Activated CD4-positive, alpha-beta T cell treated with anti-CD3 and anti-CD28 coated beads, Interleukin-2, amount 50 U/mL, for 24 hours (primary cell): ENCODE measurements around the gene SPINT2.
"Not testable (repeated sequence)": the region's sequence is repeated elsewhere in the genome, so short reads cannot be mapped to it uniquely, and the experiment has no call there.

Experiments
- DNase-seq, 2 donors: peaks; one replicate each; pipeline ENCODE4 v3.0.0-alpha.2; 2020; ENCODE audit warnings: low read depth in 1 of 2, low spot score in 1 of 2

SPINT2 gene

DNA sequence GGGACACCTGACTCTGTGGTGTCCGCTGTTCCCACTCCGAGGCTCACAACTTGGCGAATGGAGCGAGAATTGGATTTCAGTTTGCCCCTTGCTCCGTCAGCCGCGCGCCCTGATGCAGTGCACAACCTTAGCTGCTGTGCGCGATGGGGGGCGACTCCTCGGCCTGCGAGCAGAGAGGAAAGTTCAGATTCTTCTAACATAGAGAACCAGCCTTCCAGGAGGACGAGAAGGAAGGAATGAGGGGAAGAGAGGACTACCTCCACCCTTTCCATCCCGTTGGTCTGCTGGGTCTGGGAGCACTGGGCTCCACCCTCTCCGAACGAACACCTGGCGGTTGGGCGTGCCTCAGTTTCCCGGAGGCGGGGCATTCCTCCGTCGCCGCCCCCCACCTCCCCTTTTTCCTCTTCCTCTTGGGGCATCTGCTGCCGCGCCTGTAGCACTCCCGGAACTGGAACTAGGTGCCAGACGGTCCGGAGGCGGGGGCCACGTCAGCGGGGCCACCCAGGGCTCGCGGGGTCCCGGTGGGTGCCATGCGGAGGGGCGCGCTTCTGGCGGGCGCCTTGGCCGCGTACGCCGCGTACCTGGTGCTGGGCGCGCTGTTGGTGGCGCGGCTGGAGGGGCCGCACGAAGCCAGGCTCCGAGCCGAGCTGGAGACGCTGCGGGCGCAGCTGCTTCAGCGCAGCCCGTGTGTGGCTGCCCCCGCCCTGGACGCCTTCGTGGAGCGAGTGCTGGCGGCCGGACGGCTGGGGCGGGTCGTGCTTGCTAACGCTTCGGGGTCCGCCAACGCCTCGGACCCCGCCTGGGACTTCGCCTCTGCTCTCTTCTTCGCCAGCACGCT is 55.3 kb downstream of the SPINT2 start, which contains the start of gene KCNK6:
Gene KCNK6, plus strand, starts transcription at position 425 of the 838 bp plus-strand sequence. Its CDS starts 106 bp downstream, at position 531.
- DNase-seq: peak; percentile 20 to 39

DNA sequence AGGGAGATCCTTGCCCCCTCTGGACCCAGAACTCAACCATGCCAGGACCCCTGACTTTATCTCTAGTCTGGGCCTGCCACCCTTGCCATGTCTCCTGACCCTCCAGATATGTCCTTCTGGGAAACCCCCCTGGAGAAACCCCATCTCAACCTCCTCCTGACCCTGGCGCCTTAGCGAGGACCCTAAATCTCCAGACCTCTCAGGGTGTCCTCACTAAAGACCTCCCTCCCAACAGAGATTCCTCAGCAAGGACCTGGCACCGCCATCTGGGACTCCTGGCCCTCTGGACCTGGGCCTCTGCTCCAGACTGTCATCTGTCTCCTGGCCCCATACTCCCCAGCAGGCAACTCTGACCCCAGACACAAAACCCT is 56.6 kb downstream of the SPINT2 start:
- DNase-seq: no peak

DNA sequence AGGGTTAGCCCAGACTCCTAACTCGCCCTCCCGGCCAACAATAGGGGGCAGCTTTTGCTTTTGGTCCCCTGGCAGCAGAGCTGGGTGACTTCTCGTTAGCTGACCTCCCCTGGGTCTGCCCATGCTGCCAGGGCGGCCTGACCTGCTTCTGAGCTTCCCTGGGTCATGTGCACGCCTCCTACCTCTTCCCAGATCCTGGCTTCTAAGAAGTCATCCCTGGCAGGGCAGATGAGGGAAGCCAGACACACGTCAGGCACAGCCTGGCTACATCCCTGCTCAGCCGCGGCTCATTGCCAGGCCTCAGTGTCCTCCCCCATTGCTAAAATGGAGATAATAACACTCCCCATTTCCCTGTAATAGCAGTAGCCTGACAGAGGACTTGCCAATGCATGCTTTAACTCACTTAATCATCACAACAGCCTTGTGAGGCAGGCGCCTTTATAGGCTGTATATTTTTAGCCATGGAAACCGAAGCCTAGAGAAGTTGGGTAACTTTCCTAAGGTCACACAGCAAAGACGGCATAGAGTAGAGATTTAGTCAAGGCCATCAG is 57.3 kb downstream of the SPINT2 start:
- DNase-seq: no peak

GRCh38 chr19:38323291-38323690 is 58.9 kb downstream of the SPINT2 start:
- no peak for DNase-seq

DNA sequence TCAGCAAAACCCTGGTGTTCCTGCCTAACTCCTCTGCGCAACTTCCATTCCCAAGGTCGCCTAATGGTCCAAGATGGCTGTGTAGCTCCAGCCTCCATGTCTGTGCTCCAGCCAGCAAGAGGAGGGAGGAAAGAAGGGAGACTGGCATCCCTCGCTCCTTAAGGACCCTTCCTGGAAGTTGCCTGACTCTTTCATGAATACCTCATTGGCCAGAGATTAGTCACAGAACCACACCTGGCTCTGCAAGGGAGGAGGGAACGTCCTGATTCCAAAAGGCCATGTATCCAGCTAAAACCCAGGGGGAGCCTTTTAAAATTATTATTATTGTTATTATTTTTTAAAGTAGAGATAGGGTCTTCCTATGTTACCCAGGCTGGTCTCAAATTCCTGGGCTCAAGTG is 60.1 kb downstream of the SPINT2 start:
- no peak for DNase-seq

DNA sequence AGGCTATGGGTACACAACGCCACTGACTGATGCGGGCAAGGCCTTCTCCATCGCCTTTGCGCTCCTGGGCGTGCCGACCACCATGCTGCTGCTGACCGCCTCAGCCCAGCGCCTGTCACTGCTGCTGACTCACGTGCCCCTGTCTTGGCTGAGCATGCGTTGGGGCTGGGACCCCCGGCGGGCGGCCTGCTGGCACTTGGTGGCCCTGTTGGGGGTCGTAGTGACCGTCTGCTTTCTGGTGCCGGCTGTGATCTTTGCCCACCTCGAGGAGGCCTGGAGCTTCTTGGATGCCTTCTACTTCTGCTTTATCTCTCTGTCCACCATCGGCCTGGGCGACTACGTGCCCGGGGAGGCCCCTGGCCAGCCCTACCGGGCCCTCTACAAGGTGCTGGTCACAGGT is 62.2 kb downstream of the SPINT2 start:
- DNase-seq: no peak

DNA sequence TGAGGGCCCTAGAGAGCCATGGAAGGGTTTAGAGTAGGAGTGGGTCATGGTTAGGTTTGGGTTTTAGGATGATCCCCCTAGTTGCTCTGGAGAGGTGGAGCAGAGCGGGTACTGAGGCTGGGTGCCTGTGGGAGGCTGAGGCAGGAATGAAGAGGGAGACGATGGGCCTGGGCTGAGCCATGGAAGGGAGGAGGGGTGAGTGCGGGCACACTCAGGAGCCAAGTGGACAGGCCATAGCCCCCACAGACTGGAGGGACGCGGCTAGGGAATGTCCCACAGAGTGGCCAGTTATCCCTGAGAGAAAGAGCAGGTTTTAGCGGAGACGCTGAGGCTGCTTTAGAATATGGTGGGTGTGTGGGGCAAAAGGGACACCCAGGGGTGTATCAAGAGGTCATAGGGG is 65.3 kb downstream of the SPINT2 start:
- DNase-seq: no peak

- DNase-seq: no peak
These were observed 67.4 kb downstream of the SPINT2 start for GRCh38 chr19:38331728-38332127.

DNA sequence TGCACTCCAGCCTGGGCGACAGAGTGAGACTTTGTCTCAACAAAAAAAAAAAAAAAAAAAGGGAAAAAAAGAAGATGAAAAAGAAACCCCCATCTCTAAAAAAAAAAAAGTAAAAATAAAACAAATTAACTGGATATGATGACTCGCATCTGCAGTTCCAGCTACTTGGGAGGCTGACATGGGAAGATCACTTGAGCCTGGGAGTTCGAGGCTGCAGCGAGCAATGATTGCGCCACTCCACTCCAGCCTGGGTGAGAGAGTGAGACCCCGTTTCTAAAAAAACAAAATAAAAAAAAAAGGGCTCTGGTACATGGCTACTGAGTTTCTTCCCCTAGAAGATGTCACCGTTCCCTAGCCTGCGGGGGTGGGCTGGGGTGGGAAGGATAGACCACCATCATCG is 68.9 kb downstream of the SPINT2 start:
- DNase-seq: no peak

- DNase-seq: peak; percentile 81 to 95
These were observed 71.7 kb downstream of the SPINT2 start for GRCh38 chr19:38335949-38336637.

DNA sequence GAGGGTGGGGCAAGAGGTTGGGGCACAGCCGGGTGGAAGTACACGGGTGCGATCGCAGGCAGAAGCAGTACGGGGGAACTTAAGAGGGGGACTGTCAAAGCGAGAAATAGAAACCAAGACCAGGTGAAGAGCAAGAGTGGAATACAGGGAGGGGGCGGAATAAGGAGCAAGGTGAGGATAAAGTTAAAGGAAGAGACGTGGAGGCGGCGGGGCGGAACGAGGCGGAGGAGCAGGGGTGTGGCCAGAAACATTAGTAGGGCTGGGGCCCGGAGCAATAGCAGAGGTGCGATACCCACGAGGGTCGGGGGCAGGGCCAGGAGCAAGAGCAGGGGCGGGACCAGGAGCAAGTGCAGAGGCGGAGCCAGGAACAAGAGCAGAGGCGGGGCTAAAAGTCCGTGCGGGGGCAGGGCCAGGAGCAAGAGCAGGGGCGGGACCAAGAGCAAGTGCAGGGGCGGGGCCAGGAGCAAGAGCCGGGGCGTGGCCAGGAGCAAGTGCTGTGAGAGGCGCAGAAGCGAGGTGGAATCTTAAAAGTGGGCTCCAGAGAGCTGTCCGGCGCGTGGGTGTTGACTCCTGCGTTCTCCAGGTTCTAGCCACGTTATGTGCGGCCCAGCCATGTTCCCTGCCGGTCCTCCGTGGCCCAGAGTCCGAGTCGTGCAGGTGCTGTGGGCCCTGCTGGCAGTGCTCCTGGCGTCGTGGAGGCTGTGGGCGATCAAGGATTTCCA is 72.4 kb downstream of the SPINT2 start:
- DNase-seq: peak; percentile 84 to 94

DNA sequence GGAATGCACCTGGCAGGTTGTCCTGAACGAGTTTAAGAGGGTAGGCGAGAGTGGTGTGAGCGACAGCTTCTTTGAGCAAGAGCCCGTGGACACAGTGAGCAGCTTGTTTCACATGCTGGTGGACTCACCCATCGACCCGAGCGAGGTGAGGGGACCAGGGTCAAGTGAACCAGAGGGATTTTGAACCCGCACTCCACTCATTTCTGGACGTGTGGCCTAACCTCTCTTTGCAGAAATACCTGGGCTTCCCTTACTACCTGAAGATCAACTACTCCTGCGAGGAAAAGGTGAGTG is 72.9 kb downstream of the SPINT2 start:
- DNase-seq: no peak

GRCh38 chr19:38339011-38339410 is 74.6 kb downstream of the SPINT2 start:
- not testable (repeated sequence) for DNase-seq

GRCh38 chr19:38340927-38341326 is 76.6 kb downstream of the SPINT2 start:
- DNase-seq: no peak
